Mesendoderm (in vitro differentiated cells): ENCODE data around the gene SRRM1. TPM values are rescaled to one million over a fixed set of nuclear protein-coding genes. Genes with fewer than 3 reads are reported as not detected.

ENCODE experiments used
- small RNA-seq: library from polyadenylated mRNA; stranded (forward); fragments of <200 nt; extraction: miRNeasy Mini kit (QIAGEN cat#:217004); gene quantifications from one replicate; pipeline ENCODE3, GENCODE V24; 2013; ENCODE audit not compliant: insufficient read depth

The SRRM1 gene

Small RNA genes within 50 kb of the gene (small RNA-seq; reads per million reads assigned to genes)
- not detected for gene RF00019
